ENCODE measurements around the gene RNF103. TPM values are rescaled to one million over a fixed set of nuclear protein-coding genes. Genes with fewer than 3 reads are reported as not detected.

Gene RNF103
- total RNA-seq, 1 experiment from 2014 or later, result 34.1 TPM

DNA sequence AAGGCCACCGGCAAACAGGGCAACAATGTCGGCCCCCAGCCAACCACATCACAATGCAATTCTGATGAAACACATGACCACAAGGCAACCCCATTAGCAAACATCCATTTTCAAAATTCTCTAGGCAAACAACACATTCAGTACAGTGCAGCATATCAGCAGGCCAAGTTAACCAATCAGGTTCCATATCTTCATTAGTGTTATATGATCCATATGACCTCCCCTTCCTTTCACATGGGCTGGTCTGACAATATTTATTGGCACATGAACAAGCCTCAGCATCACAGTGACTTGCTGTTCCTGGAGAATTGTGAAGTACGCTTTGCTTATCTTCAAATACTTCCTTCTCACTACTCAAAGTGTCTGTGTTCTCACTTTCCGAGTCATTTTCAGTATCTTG lies 19.8 kb downstream of the RNF103 start:
- Mint-ChIP-seq H3K27me3 (ENCODE audit: unreplicated experiment) (no peaks in the 10 kb centered on the region), H3K4me3 (ENCODE audit: low read depth, unreplicated experiment) (no peak overlapping the region), H3K4me1 (ENCODE audit: low read depth, unreplicated experiment) (no peaks in the 10 kb centered on the region), H3K27ac (ENCODE audit: unreplicated experiment) (no peak overlapping the region), H3K9me3 (ENCODE audit: low read depth, unreplicated experiment) (no peaks in the 10 kb centered on the region), H3K36me3 (ENCODE audit: insufficient read depth, unreplicated experiment) (peaks cover 6% of the 10 kb centered on the region)
- DNase-seq, result no peak
- TF ChIP-seq, protein P1, sequence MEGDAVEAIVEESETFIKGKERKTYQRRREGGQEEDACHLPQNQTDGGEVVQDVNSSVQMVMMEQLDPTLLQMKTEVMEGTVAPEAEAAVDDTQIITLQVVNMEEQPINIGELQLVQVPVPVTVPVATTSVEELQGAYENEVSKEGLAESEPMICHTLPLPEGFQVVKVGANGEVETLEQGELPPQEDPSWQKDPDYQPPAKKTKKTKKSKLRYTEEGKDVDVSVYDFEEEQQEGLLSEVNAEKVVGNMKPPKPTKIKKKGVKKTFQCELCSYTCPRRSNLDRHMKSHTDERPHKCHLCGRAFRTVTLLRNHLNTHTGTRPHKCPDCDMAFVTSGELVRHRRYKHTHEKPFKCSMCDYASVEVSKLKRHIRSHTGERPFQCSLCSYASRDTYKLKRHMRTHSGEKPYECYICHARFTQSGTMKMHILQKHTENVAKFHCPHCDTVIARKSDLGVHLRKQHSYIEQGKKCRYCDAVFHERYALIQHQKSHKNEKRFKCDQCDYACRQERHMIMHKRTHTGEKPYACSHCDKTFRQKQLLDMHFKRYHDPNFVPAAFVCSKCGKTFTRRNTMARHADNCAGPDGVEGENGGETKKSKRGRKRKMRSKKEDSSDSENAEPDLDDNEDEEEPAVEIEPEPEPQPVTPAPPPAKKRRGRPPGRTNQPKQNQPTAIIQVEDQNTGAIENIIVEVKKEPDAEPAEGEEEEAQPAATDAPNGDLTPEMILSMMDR (IDR thresholded peaks at IDR 0.05; ENCODE audit: unreplicated experiment), result no peak
- intact Hi-C loops (cut with micrococcal nuclease; ENCODE audit: unreplicated experiment), result no loop called here
- CTCF ChIA-PET, result no interaction called here
- BruUV-seq (replicated peaks), result no TSS peak

DNA sequence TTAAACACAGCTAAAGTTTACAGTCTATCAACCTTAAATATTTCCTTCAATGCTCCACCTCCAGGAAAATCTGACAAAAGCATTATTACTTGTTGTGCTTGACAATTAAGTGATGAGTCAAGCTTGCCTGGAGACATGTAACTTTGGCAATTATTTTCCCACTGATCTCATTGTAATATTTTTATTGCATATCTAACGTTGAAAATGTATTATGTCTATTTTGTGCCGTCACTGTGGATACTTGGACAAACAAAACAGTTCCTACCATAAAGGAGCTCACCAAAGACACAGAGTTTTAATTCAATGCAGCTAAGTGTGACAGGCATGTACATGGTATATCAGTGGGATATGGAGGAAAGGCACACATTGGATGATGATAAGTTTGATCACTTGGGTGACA lies 24.7 kb downstream of the RNF103 start:
- no peak for DNase-seq
- TF ChIP-seq, protein P1 (IDR thresholded peaks at IDR 0.05; ENCODE audit: unreplicated experiment), result no peak
- BruUV-seq (replicated peaks), result no TSS peak
- no peak overlapping the region for H3K4me3 Mint-ChIP-seq (ENCODE audit: low read depth, unreplicated experiment)
- intact Hi-C loops (cut with micrococcal nuclease; ENCODE audit: unreplicated experiment), result no loop called here
- H3K4me1 Mint-ChIP-seq (ENCODE audit: low read depth, unreplicated experiment), result no peaks in the 10 kb centered on the region
- CTCF ChIA-PET, result interaction anchor here (0.7 to 1.4 kb wide), 2 partner anchors 24 to 65 kb away, joined by 3 read pairs; no protein-coding TSS in a partner anchor
- H3K27ac Mint-ChIP-seq (ENCODE audit: unreplicated experiment), result no peak overlapping the region
- H3K27me3 Mint-ChIP-seq (ENCODE audit: unreplicated experiment), result no peaks in the 10 kb centered on the region
- H3K36me3 Mint-ChIP-seq (ENCODE audit: insufficient read depth, unreplicated experiment), result peaks cover 6% of the 10 kb centered on the region
- H3K9me3 Mint-ChIP-seq (ENCODE audit: low read depth, unreplicated experiment), result no peaks in the 10 kb centered on the region

DNA sequence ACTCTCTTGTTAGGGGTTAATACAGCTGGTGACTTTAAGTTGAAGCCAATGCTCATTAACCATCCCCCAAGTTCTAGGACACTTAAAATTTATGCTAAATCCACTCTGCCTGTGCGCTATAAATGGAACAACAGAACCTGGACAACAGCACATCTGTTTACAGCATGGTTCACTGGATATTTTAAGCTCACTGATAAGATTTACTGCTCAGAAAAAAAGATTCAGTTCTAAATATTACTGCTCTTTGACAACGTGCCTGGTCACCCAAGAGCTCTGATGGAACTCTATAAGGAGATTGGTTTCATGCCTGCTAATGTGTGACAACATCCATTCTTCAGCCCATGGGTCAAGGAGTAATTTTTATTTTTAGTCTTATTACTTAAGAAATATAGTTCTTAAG lies 27.5 kb downstream of the RNF103 start:
- Mint-ChIP-seq H3K4me3 (ENCODE audit: low read depth, unreplicated experiment) (no peak overlapping the region), H3K27ac (ENCODE audit: unreplicated experiment) (no peak overlapping the region), H3K27me3 (ENCODE audit: unreplicated experiment) (no peaks in the 10 kb centered on the region), H3K4me1 (ENCODE audit: low read depth, unreplicated experiment) (no peaks in the 10 kb centered on the region), H3K36me3 (ENCODE audit: insufficient read depth, unreplicated experiment) (no peaks in the 10 kb centered on the region), H3K9me3 (ENCODE audit: low read depth, unreplicated experiment) (no peaks in the 10 kb centered on the region)
- TF ChIP-seq, protein P1 (IDR thresholded peaks at IDR 0.05; ENCODE audit: unreplicated experiment), result no peak
- intact Hi-C loops (cut with micrococcal nuclease; ENCODE audit: unreplicated experiment), result no loop called here
- no TSS peak for BruUV-seq (replicated peaks)
- CTCF ChIA-PET, result no interaction called here
- no peak for DNase-seq

DNA sequence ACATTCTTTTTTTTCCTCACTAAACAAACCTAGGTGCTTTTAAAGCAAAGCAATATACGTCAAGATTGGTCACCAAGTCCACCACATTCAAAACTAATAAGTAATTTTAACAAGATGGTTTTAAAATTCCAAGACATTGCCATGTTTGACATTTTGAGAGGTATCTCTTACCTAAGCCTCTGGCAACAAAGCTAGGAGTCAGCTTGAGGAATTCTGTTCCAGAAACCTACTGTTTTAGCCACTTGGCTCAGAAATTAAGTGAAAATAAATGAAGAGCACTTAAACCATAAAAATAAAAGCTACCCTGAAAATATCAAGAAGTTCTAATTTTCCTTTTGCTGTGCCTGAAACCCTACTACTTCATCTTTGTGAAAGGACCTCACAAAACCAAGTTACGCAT lies 30.4 kb downstream of the RNF103 start:
- TF ChIP-seq, protein P1 (IDR thresholded peaks at IDR 0.05; ENCODE audit: unreplicated experiment), result no peak
- no peaks in the 10 kb centered on the region for H3K27me3 Mint-ChIP-seq (ENCODE audit: unreplicated experiment)
- CTCF ChIA-PET, result no interaction called here
- no peak overlapping the region for H3K27ac Mint-ChIP-seq (ENCODE audit: unreplicated experiment)
- no TSS peak for BruUV-seq (replicated peaks)
- no peak overlapping the region for H3K4me3 Mint-ChIP-seq (ENCODE audit: low read depth, unreplicated experiment)
- no peak for DNase-seq
- no peaks in the 10 kb centered on the region for H3K4me1 Mint-ChIP-seq (ENCODE audit: low read depth, unreplicated experiment)
- intact Hi-C loops (cut with micrococcal nuclease; ENCODE audit: unreplicated experiment), result no loop called here
- no peaks in the 10 kb centered on the region for H3K36me3 Mint-ChIP-seq (ENCODE audit: insufficient read depth, unreplicated experiment)
- no peaks in the 10 kb centered on the region for H3K9me3 Mint-ChIP-seq (ENCODE audit: low read depth, unreplicated experiment)

All from Calu3 (cell line).